BJ (cell line): ENCODE data around the gene GLTPD2. TPM values are rescaled to one million over a fixed set of nuclear protein-coding genes. Genes with fewer than 3 reads are reported as not detected.
A peak's percentile ranks its signal among the peaks of the same experiment; 100 is the strongest.
"Not testable (repeated sequence)": the region's sequence is repeated elsewhere in the genome, so short reads cannot be mapped to it uniquely, and the experiment has no call there.

ENCODE experiments used
- CTCF ChIA-PET: fragments of 350-600 bp; formaldehyde crosslinking; extraction: SDS; loops from one replicate; lab custom pipeline; 2021; ENCODE audit warnings: antibody characterized with exemption, inconsistent platforms; lab: Yijun Ruan, JAX
- POLR2A ChIA-PET: fragments of 300-600 bp; sonication (Branson Sonifier 250); formaldehyde crosslinking; extraction: SDS; loops from one replicate; lab custom pipeline; 2021; ENCODE audit warnings: antibody characterized with exemption; lab: Charles Lee
- DNase-seq: peaks from one replicate; pipeline ENCODE4 v3.0.0-alpha.2; 2011; ENCODE audit warnings: low read depth
- H3K27me3 ChIP-seq: 2 replicates; pipeline ENCODE4 v1.6.0; 2011; ENCODE audit warnings: low read length; ENCODE audit not compliant: control insufficient read depth, insufficient read depth
- H3K36me3 ChIP-seq: 2 replicates; pipeline ENCODE4 v1.5.1; 2011; ENCODE audit warnings: low read length; ENCODE audit not compliant: control insufficient read depth, insufficient read depth
- H3K4me3 ChIP-seq: 2 replicates; pipeline ENCODE4 v1.5.1; 2011; ENCODE audit warnings: low read depth, mild to moderate bottlenecking, control low read depth, low read length
- polyA plus RNA-seq: library from polyadenylated mRNA; depleted of rRNA; stranded (reverse); fragments of >200 nt; gene quantifications from 2 replicates; pipeline ENCODE4 v1.2.3, GENCODE V29; 2011
- TF ChIP-seq, protein P1 (sequence below): IDR thresholded peaks from 2 replicates; pipeline ENCODE4 v1.5.1; 2011; ENCODE audit warnings: low read depth, mild to moderate bottlenecking, control low read depth, inconsistent platforms, low read length, moderate library complexity; ENCODE audit not compliant: insufficient read depth

Gene GLTPD2
- polyA plus RNA-seq, 1 experiment, result not detected

DNA sequence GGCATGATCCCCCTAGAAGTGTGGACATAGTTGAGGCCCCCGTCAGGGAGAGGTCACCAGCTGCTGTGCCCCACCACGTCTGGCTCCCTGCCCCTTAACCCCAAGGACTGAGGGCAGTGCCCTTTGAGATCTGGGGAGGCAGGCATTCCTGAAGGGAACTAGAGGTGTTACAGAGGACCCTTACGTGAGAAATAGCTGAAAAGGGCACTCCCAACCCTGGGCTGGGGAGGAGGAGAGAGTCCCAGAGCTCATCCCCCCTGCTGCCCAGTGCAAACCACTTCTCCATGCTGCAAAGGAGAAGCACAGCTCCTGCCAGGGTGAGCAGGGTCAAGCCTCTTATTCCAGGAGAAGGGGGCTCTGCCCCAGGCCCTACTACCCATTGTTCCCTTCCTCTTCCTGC, 34.1 kb downstream of the GLTPD2 start:
- TF ChIP-seq, protein P1, sequence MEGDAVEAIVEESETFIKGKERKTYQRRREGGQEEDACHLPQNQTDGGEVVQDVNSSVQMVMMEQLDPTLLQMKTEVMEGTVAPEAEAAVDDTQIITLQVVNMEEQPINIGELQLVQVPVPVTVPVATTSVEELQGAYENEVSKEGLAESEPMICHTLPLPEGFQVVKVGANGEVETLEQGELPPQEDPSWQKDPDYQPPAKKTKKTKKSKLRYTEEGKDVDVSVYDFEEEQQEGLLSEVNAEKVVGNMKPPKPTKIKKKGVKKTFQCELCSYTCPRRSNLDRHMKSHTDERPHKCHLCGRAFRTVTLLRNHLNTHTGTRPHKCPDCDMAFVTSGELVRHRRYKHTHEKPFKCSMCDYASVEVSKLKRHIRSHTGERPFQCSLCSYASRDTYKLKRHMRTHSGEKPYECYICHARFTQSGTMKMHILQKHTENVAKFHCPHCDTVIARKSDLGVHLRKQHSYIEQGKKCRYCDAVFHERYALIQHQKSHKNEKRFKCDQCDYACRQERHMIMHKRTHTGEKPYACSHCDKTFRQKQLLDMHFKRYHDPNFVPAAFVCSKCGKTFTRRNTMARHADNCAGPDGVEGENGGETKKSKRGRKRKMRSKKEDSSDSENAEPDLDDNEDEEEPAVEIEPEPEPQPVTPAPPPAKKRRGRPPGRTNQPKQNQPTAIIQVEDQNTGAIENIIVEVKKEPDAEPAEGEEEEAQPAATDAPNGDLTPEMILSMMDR, result no peak
- no peak for DNase-seq
- ChIA-PET CTCF (no interaction called here), POLR2A (no interaction called here)
- Histone ChIP-seq H3K27me3 (no peaks in the 10 kb centered on the region), H3K4me3 (no peak overlapping the region), H3K36me3 (peaks cover 3% of the 10 kb centered on the region)

DNA sequence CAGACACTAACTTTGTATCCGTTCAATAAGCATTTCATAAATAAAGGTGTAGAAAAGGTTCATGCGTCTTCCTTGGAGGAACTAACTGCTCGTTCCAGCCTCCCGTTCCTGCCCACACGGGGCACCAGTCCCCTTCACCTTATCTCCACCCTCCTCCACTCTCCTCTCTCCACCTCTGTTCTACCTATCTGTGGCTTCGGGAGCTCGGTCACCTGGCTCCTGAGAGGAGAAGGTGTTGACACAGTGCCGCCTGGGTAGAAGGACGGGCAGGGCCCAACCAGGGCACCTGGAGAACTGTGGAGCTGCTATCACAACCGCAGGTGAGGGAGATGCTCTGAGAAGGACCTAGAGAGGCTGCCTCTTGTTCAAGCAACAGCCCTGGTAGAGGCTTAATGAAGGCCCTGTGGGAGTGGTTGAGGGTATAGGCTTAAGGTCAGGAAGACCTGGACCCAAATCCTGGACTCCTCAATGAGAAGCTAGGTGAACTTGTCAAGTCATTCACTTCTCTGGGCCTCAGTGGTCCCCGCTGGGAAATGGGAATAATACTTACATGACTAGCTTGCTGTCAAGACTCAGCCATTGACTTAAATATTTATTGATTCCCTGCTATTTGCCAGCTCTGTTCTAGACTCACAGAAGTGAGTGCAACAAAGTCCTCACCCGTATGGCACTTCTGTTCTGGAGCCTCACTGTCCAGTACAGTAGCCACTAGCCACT, 34.8 kb downstream of the GLTPD2 start:
- TF ChIP-seq, protein P1, result no peak
- POLR2A ChIA-PET, result no interaction called here
- no peak for DNase-seq

DNA sequence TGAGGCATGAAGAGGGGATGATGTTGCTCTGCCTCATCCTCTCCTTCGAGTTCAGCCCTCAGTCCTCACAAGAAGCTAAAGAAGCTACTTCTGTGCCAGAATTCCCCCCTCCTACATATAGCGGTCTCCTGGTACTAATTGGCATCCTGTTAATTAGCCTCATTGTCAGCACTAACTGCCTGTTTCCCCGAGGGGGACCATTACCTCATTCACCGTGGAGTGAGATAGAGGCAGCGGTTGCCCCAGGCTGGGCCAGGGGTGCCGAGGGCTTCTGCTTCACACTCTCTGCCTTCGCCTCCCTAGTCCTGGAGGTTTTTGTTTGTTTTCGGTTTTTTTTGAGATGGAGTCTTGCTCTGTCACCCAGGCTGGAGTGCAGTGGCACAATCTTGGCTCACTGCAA, 38.6 kb downstream of the GLTPD2 start:
- ChIA-PET POLR2A (no interaction called here), CTCF (no interaction called here)
- DNase-seq, result no peak
- no peaks in the 10 kb centered on the region for H3K27me3 ChIP-seq
- H3K36me3 ChIP-seq, result peaks cover 3% of the 10 kb centered on the region
- TF ChIP-seq, protein P1, result no peak
- no peak overlapping the region for H3K4me3 ChIP-seq

More for the DNA sequence above, 34.8 kb downstream of the GLTPD2 start:
- H3K4me3 ChIP-seq, result no peak overlapping the region
- no peaks in the 10 kb centered on the region for H3K27me3 ChIP-seq
- H3K36me3 ChIP-seq, result peaks cover 3% of the 10 kb centered on the region
- CTCF ChIA-PET, result interaction anchor here (0.7 to 1.0 kb wide), 2 partner anchors 9 to 28 kb away, joined by 3 read pairs; partner anchors contain the start of gene PSMB6

DNA sequence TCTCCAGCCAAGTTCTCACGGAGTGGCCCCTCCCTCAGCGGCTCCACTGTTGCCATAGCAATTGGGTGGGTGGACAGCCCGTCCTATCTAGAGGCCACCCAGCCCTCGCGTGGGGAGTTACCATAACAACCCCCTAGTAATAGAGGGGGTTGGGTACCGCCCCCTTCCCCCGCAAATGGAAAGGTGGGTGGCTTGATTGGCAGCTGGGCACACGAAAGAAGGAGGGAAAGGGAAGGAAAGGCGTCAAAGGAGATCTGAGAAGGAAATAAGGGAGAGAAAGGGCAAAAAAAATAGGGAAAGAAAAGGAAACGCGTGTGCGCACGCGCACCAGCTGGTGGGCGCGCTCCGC, 44.0 kb downstream of the GLTPD2 start:
- DNase-seq, H3K27me3 ChIP-seq, H3K36me3 ChIP-seq, POLR2A ChIA-PET: not testable (repeated sequence)
- CTCF ChIA-PET, result interaction anchor here (0.7 kb wide), 1 partner anchor 76 kb away, joined by 3 read pairs; no protein-coding TSS in a partner anchor
- H3K4me3 ChIP-seq, result peak overlapping the region; percentile 94

DNA sequence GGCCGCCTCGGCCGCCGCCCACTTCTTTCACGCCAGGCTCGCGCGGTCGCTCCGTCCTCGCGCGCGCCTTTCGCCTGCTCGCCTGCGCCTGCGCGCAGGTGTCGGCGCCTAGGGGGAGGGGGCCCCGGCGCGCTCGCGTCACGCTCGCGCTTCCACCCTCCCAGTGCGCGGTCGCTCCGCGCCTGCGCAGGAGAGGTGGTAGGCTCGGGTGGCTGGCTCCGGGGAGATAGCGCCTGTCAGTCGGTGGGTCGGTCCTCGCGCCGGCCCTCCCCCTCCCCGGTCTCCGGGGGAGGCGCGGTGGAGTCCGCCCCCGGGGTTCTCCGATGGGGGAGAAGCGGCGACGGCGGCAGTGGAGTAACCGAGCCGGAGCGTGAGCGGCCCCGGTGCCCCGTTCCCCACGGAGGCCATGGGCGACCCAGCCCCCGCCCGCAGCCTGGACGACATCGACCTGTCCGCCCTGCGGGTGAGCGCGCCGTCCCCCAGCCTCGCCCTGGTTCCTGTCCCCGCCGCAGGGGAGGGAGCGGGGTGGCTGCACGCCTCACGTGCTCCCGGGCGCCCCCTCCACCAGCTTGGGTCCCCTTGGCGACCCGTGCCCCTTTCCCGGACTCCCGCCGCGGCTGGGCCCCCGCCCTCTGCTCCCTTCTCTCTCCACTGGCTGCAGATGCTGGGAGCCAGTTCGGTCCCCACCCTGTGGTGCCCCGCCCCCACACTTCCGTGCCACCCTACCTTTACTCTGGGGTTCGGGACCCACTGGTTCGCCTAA, 44.6 kb downstream of the GLTPD2 start, which contains the start of gene MINK1:
TSS of gene MINK1 (plus strand) at position 163 of the 763 bp plus-strand sequence. CDS start at position 407, 244 bp downstream.
- POLR2A ChIA-PET, result no interaction called here
- CTCF ChIA-PET, result interaction anchor here (0.7 to 1.3 kb wide), 2 partner anchors 43 to 75 kb away, joined by 3 to 4 read pairs; no protein-coding TSS in a partner anchor
- TF ChIP-seq, protein P1, result no peak

More for the DNA sequence above, 44.6 kb downstream of the GLTPD2 start, which contains the start of gene MINK1:
- no peaks in the 10 kb centered on the region for H3K27me3 ChIP-seq
- no peaks in the 10 kb centered on the region for H3K36me3 ChIP-seq
- DNase-seq, result peak; percentile 66
- peak within 1 kb of the TSS; percentile 94 for H3K4me3 ChIP-seq
